ENCODE measurements around the gene TJP2.

TJP2 gene

DNA sequence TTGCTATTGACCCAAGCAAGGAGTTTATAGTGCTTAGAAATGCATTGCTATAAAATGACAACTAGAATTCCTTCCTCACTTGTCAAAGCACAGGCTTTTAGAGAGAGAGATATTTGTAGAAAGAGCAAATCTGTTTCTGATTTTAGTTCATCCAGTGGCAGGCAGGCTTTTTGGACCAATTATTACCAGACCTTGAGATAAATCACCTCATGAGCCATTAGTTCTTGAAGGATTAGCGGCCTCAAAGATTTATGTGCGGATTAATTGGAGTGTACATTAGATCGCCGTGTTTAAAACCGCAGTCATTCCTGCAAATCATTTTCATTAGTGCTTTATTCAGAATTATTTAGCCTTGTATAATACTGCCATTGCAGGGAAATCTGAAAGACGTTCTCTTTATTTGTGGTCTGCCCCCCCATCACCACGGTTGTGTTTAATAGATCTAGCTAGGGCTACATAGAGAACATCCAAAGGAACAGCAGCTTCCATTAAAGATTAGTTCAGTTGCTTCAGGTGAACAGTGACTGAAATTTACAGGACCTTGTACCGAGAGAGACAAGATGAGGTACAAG lies 28.8 kb upstream of the TJP2 start:
- no peak overlapping the region for H3K4me2 ChIP-seq (ENCODE audit: low read length)
- H4K20me1 ChIP-seq (ENCODE audit: insufficient read depth, low read length) = no peaks in the 10 kb centered on the region
- TF ChIP-seq, protein P1, sequence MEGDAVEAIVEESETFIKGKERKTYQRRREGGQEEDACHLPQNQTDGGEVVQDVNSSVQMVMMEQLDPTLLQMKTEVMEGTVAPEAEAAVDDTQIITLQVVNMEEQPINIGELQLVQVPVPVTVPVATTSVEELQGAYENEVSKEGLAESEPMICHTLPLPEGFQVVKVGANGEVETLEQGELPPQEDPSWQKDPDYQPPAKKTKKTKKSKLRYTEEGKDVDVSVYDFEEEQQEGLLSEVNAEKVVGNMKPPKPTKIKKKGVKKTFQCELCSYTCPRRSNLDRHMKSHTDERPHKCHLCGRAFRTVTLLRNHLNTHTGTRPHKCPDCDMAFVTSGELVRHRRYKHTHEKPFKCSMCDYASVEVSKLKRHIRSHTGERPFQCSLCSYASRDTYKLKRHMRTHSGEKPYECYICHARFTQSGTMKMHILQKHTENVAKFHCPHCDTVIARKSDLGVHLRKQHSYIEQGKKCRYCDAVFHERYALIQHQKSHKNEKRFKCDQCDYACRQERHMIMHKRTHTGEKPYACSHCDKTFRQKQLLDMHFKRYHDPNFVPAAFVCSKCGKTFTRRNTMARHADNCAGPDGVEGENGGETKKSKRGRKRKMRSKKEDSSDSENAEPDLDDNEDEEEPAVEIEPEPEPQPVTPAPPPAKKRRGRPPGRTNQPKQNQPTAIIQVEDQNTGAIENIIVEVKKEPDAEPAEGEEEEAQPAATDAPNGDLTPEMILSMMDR (IDR thresholded peaks at IDR 0.05; ENCODE audit: low read length) = no peak
- TF ChIP-seq EZH2 (IDR thresholded peaks at IDR 0.05; ENCODE audit: borderline replicate concordance, low read length) = no peak
- no peak overlapping the region for H3K4me3 ChIP-seq (ENCODE audit: low read depth, low read length, poor library complexity, severe bottlenecking)
- H3K4me1 ChIP-seq (ENCODE audit: insufficient read depth, low read length, severe bottlenecking) = no peaks in the 10 kb centered on the region
- no peaks in the 10 kb centered on the region for H3K79me2 ChIP-seq (ENCODE audit: insufficient read depth, low read length)
- no peaks in the 10 kb centered on the region for H3F3A ChIP-seq (ENCODE audit: insufficient read depth, low read length)
- H3K27me3 ChIP-seq (ENCODE audit: insufficient read depth, low read length) = no peaks in the 10 kb centered on the region
- no peaks in the 10 kb centered on the region for H3K36me3 ChIP-seq (ENCODE audit: insufficient read depth, low read length)
- H3K27ac ChIP-seq (ENCODE audit: low read depth, low read length, poor library complexity, severe bottlenecking) = no peak overlapping the region
- H2AFZ ChIP-seq (ENCODE audit: low read length) = no peak overlapping the region
- H3K9me3 ChIP-seq (ENCODE audit: low read length) = no peaks in the 10 kb centered on the region
- H3K9ac ChIP-seq (ENCODE audit: low read length) = no peak overlapping the region
- H3K9me2 ChIP-seq (ENCODE audit: low read depth, low read length) = no peaks in the 10 kb centered on the region

DNA sequence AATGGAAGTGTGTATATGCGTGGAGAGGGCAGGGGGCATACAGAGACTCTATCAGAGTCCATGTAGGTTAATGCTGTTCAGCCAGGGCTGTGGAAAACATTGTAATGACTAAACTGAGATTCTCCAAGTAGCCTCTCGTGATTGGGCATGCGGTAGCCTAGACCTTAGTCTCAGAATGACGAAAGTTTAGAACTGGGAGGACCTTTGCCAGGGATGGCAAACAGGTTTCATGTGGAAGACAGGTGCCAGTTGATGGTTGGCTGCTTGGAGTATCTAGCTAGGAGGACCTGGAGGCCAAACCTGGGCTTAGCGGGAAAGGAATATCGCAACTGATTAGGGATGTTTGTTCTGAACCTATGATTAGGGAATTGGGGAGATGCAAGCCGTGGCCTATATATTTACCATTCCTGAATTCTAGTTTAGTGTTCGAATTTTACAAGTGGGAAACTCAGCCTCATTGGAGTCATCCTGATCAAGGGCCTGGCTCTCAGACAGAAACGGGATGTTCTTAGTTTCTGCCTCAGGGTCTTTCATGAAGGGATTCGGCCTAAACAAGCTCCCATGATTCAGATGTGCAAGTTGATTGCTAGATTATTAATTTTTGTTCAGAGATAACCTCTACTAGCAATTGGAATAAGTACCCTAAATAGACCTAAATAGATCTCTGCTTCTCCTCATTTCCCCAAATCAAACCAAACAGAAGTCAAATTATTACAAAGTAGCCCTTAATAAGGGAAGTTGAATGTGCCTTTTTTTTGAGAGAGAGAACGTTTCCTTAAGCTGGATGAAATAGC lies 26.8 kb upstream of the TJP2 start:
- peaks cover 2% of the 10 kb centered on the region for H3K4me1 ChIP-seq (ENCODE audit: insufficient read depth, low read length, severe bottlenecking)
- H3F3A ChIP-seq (ENCODE audit: insufficient read depth, low read length) = no peaks in the 10 kb centered on the region
- H3K9me3 ChIP-seq (ENCODE audit: low read length) = no peaks in the 10 kb centered on the region
- no peak overlapping the region for H3K9ac ChIP-seq (ENCODE audit: low read length)
- no peaks in the 10 kb centered on the region; the same call in 1 of the 2 replicates for H3K36me3 ChIP-seq (ENCODE audit: insufficient read depth, low read length)
- H3K4me3 ChIP-seq (ENCODE audit: low read depth, low read length, poor library complexity, severe bottlenecking) = no peak overlapping the region
- H3K9me2 ChIP-seq (ENCODE audit: low read depth, low read length) = no peaks in the 10 kb centered on the region
- no peak overlapping the region for H3K27ac ChIP-seq (ENCODE audit: low read depth, low read length, poor library complexity, severe bottlenecking)
- H3K27me3 ChIP-seq (ENCODE audit: insufficient read depth, low read length) = no peaks in the 10 kb centered on the region
- TF ChIP-seq EZH2 (IDR thresholded peaks at IDR 0.05; ENCODE audit: borderline replicate concordance, low read length) = no peak
- H3K79me2 ChIP-seq (ENCODE audit: insufficient read depth, low read length) = no peaks in the 10 kb centered on the region
- no peak overlapping the region for H2AFZ ChIP-seq (ENCODE audit: low read length)
- no peak overlapping the region for H3K4me2 ChIP-seq (ENCODE audit: low read length)
- H4K20me1 ChIP-seq (ENCODE audit: insufficient read depth, low read length) = no peaks in the 10 kb centered on the region

DNA sequence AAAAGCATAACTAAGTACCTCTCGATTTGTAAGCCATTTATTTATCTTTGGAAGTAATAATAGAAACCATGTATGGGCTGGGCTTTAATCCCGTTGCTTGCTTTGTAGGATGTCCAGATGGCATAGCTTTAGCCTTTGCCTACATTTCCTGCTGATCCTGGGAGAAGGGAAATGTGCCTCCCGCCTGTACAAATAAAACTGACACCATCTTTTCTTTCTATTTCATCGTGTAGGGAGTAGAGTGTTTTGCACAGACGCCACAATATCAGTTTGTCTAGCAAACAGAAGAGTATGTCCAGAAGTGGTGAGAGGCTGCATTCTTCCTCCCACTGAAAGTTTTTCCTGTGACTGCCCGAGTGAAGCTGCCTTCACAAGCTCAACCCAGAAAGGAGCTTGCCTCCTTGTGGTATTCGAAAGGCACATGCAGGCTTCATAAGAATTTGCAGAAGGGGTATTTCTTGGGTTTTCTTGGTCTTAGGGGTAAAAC lies 24.7 kb upstream of the TJP2 start:
- H3K9ac ChIP-seq (ENCODE audit: low read length) = no peak overlapping the region
- no peaks in the 10 kb centered on the region for H3K79me2 ChIP-seq (ENCODE audit: insufficient read depth, low read length)
- no peak overlapping the region for H3K27ac ChIP-seq (ENCODE audit: low read depth, low read length, poor library complexity, severe bottlenecking)
- no peaks in the 10 kb centered on the region; the same call in 1 of the 2 replicates for H3K36me3 ChIP-seq (ENCODE audit: insufficient read depth, low read length)
- H4K20me1 ChIP-seq (ENCODE audit: insufficient read depth, low read length) = no peaks in the 10 kb centered on the region
- no peaks in the 10 kb centered on the region for H3F3A ChIP-seq (ENCODE audit: insufficient read depth, low read length)
- H3K4me1 ChIP-seq (ENCODE audit: insufficient read depth, low read length, severe bottlenecking) = peaks cover 12% of the 10 kb centered on the region
- no peak overlapping the region for H3K4me2 ChIP-seq (ENCODE audit: low read length)
- no peaks in the 10 kb centered on the region for H3K9me2 ChIP-seq (ENCODE audit: low read depth, low read length)
- H3K4me3 ChIP-seq (ENCODE audit: low read depth, low read length, poor library complexity, severe bottlenecking) = no peak overlapping the region
- H2AFZ ChIP-seq (ENCODE audit: low read length) = no peak overlapping the region
- H3K9me3 ChIP-seq (ENCODE audit: low read length) = no peaks in the 10 kb centered on the region
- no peak for TF ChIP-seq EZH2 (IDR thresholded peaks at IDR 0.05; ENCODE audit: borderline replicate concordance, low read length)
- TF ChIP-seq, protein P1 (IDR thresholded peaks at IDR 0.05; ENCODE audit: low read length) = no peak; the same call in 1 of the 2 replicates
- no peaks in the 10 kb centered on the region for H3K27me3 ChIP-seq (ENCODE audit: insufficient read depth, low read length)
